ENCODE results near the gene FOXO4. TPM values are rescaled to one million over a fixed set of nuclear protein-coding genes. Genes with fewer than 3 reads are reported as not detected.

The FOXO4 gene
- total RNA-seq, 1 donor from 2014 or later = 16.4 TPM

GRCh38 chrX:71091263-71091662 is 4.4 kb upstream of the FOXO4 start:
- H3K9me3 Mint-ChIP-seq (ENCODE audit: unreplicated experiment) = no peaks in the 10 kb centered on the region

GRCh38 chrX:71095033-71095432 is 618 bp upstream of the FOXO4 start:
- no peaks in the 10 kb centered on the region for H3K36me3 Mint-ChIP-seq (ENCODE audit: low read depth, unreplicated experiment)
- peak overlapping the region; percentile 36 for H3K27ac Mint-ChIP-seq (ENCODE audit: unreplicated experiment)
- H3K4me1 Mint-ChIP-seq (ENCODE audit: unreplicated experiment) = peaks cover 11% of the 10 kb centered on the region
- no peak for DNase-seq (ENCODE audit: low spot score)
- TF ChIP-seq CTCF (IDR thresholded peaks at IDR 0.05; ENCODE audit: unreplicated experiment) = no peak
- H3K4me3 Mint-ChIP-seq (ENCODE audit: unreplicated experiment) = peak overlapping the region; percentile 96
- no peaks in the 10 kb centered on the region for H3K9me3 Mint-ChIP-seq (ENCODE audit: unreplicated experiment)
- H3K27me3 Mint-ChIP-seq (ENCODE audit: unreplicated experiment) = peaks cover 4% of the 10 kb centered on the region

More at GRCh38 chrX:71091263-71091662, 4.4 kb upstream of the FOXO4 start:
- Mint-ChIP-seq H3K27me3 (ENCODE audit: unreplicated experiment) (peaks cover 4% of the 10 kb centered on the region), H3K4me3 (ENCODE audit: unreplicated experiment) (no peak overlapping the region), H3K36me3 (ENCODE audit: low read depth, unreplicated experiment) (no peaks in the 10 kb centered on the region), H3K4me1 (ENCODE audit: unreplicated experiment) (peaks cover 3% of the 10 kb centered on the region), H3K27ac (ENCODE audit: unreplicated experiment) (no peak overlapping the region)
- TF ChIP-seq CTCF (IDR thresholded peaks at IDR 0.05; ENCODE audit: unreplicated experiment) = no peak
- DNase-seq (ENCODE audit: low spot score) = no peak

GRCh38 chrX:71095981-71096759 is 519 bp downstream of the FOXO4 start:
- Mint-ChIP-seq H3K27ac (ENCODE audit: unreplicated experiment) (peak overlapping the region; percentile 83), H3K4me3 (ENCODE audit: unreplicated experiment) (peak overlapping the region; percentile 96), H3K27me3 (ENCODE audit: unreplicated experiment) (peaks cover 4% of the 10 kb centered on the region), H3K36me3 (ENCODE audit: low read depth, unreplicated experiment) (no peaks in the 10 kb centered on the region), H3K4me1 (ENCODE audit: unreplicated experiment) (peaks cover 11% of the 10 kb centered on the region), H3K9me3 (ENCODE audit: unreplicated experiment) (no peaks in the 10 kb centered on the region)
- peak; percentile 12 for DNase-seq (ENCODE audit: low spot score)
- no peak for TF ChIP-seq CTCF (IDR thresholded peaks at IDR 0.05; ENCODE audit: unreplicated experiment)

GRCh38 chrX:71096760-71097032 is 1.0 kb downstream of the FOXO4 start:
- Mint-ChIP-seq H3K36me3 (ENCODE audit: low read depth, unreplicated experiment) (no peaks in the 10 kb centered on the region), H3K4me1 (ENCODE audit: unreplicated experiment) (peaks cover 11% of the 10 kb centered on the region), H3K4me3 (ENCODE audit: unreplicated experiment) (peak overlapping the region; percentile 31), H3K27ac (ENCODE audit: unreplicated experiment) (no peak overlapping the region), H3K27me3 (ENCODE audit: unreplicated experiment) (peaks cover 4% of the 10 kb centered on the region), H3K9me3 (ENCODE audit: unreplicated experiment) (no peaks in the 10 kb centered on the region)
- no peak for DNase-seq (ENCODE audit: low spot score)
- no peak for TF ChIP-seq CTCF (IDR thresholded peaks at IDR 0.05; ENCODE audit: unreplicated experiment)

- H3K9me3 Mint-ChIP-seq (ENCODE audit: unreplicated experiment) = no peaks in the 10 kb centered on the region
- no peak overlapping the region for H3K4me3 Mint-ChIP-seq (ENCODE audit: unreplicated experiment)
- no peak for TF ChIP-seq CTCF (IDR thresholded peaks at IDR 0.05; ENCODE audit: unreplicated experiment)
Measured at GRCh38 chrX:71098302-71098701, 2.7 kb downstream of the FOXO4 start.

More at GRCh38 chrX:71098302-71098701, 2.7 kb downstream of the FOXO4 start:
- H3K27me3 Mint-ChIP-seq (ENCODE audit: unreplicated experiment) = peaks cover 4% of the 10 kb centered on the region
- no peak overlapping the region for H3K27ac Mint-ChIP-seq (ENCODE audit: unreplicated experiment)
- peak; percentile 61 for DNase-seq (ENCODE audit: low spot score)
- H3K4me1 Mint-ChIP-seq (ENCODE audit: unreplicated experiment) = peaks cover 15% of the 10 kb centered on the region
- no peaks in the 10 kb centered on the region for H3K36me3 Mint-ChIP-seq (ENCODE audit: low read depth, unreplicated experiment)
